ENCODE data around the gene MOB2.

Gene MOB2

GRCh38 chr11:1471736-1472135, 14.8 kb downstream of the MOB2 start:
- Histone ChIP-seq H3K27me3 (no peaks in the 10 kb centered on the region), H3K9me3 (no peaks in the 10 kb centered on the region), H3K4me3 (no peak overlapping the region), H3K4me1 (peaks cover 0 to 30% (median 13%) of the 10 kb centered on the region in 4 donors), H3K36me3 (peaks cover 73 to 100% (median 90%) of the 10 kb centered on the region in 3 donors), H3K27ac (peak overlapping the region; percentile 24 to 34)
- TF ChIP-seq, protein P1, sequence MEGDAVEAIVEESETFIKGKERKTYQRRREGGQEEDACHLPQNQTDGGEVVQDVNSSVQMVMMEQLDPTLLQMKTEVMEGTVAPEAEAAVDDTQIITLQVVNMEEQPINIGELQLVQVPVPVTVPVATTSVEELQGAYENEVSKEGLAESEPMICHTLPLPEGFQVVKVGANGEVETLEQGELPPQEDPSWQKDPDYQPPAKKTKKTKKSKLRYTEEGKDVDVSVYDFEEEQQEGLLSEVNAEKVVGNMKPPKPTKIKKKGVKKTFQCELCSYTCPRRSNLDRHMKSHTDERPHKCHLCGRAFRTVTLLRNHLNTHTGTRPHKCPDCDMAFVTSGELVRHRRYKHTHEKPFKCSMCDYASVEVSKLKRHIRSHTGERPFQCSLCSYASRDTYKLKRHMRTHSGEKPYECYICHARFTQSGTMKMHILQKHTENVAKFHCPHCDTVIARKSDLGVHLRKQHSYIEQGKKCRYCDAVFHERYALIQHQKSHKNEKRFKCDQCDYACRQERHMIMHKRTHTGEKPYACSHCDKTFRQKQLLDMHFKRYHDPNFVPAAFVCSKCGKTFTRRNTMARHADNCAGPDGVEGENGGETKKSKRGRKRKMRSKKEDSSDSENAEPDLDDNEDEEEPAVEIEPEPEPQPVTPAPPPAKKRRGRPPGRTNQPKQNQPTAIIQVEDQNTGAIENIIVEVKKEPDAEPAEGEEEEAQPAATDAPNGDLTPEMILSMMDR (IDR thresholded peaks at IDR 0.05), result no peak
- intact Hi-C loops (cut with DNase I; ENCODE audit: low total_unique reads), result no loop called here
- DNase-seq, result peak in 1 of 2 donors; percentile 62

DNA sequence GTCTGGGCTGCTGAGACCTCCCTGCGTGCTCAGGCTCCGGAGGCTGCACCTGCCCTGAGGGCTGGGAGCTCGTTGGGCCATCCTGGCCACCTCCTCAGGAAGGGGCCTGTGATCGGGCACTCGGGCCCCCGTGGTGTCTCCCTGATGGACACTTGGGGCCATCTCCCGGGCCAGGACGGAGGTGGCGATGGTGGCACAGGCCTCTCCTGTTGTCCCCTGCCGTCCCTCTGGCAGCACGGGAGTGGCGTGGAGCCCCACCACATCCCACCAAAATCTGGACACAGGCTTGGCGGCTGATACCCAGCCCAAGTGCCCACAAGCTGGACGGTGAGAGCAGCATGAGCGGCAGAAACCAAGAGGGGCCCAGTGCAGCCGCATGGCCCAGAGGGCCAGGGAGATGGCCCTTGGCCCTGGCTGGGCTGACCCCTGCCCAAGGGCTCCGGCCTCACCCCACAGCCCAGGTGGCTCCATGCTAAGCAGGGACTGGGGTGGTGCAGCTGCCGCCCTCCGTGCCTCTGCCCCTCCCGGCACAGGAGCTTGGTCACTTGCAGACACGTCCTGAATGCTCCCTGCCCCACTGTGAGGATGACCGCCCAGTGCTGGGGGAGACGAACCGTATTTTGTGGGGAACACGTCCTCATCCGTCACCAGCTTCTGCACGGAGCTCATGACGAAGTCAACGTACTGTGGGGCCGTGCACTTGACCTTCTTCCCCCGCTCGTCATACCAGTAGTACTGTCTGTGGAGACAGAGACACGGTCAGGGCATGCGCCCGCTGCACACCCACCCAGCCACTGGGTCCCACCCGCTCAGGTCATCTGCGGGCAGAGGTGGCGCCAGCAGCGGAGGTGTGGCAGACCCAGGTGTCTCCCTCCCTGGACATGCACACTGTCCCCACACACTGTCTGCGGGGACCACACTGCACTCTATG, 15.6 kb downstream of the MOB2 start:
- no peaks in the 10 kb centered on the region for H3K27me3 ChIP-seq
- peak overlapping the region in 1 of 2 donors; percentile 78 for H3K27ac ChIP-seq
- intact Hi-C loops (cut with DNase I; ENCODE audit: low total_unique reads), result no loop called here
- H3K4me1 ChIP-seq, result peaks cover 0 to 36% (median 13%) of the 10 kb centered on the region in 4 donors
- TF ChIP-seq, protein P1 (IDR thresholded peaks at IDR 0.05), result no peak
- H3K36me3 ChIP-seq, result peaks cover 68 to 100% (median 89%) of the 10 kb centered on the region in 3 donors
- DNase-seq, result peak in 1 of 2 donors; percentile 65
- H3K4me3 ChIP-seq, result no peak overlapping the region
- H3K9me3 ChIP-seq, result no peaks in the 10 kb centered on the region

DNA sequence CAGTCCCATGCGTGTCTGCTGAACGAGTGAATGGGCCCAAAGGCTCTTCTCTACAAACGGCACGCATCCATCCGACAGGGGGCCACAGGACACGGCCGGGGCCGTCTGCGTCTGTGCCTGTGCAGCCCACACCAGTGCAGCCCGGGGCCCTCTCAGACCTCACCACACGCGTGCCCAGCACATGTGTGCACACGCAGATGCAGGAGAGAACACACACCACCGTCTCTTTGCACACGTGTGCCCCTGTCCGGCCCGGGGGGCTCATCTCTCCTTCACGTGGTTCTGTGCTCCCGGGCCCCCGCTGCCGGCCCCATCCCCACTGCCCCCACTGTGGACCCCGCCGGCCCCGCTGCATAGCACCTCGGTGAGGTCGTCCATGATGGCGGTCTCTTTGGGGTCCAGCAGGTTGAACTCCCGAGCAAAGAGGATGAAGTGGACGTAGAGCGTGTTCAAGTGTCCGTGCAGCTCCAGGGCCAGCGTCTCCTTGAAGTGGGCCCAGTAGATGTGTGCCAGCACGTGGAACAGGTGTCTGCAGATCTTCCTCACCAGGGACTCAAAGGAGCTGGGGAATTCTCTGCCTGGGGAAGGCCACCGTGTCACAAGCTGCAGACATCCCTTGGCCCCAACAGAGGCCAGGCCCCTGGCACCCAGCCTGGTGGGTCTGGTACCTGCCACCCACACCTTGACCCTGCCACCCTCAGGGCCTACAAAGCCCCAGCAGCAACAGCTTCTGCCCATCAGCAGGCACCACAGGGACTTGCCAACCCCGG, 16.5 kb downstream of the MOB2 start:
- Histone ChIP-seq H3K4me3 (no peak overlapping the region), H3K9me3 (no peaks in the 10 kb centered on the region), H3K27me3 (no peaks in the 10 kb centered on the region), H3K27ac (peak overlapping the region in 1 of 2 donors; percentile 78), H3K36me3 (peaks cover 59 to 100% (median 82%) of the 10 kb centered on the region in 3 donors), H3K4me1 (peaks cover 0 to 36% (median 13%) of the 10 kb centered on the region in 4 donors)
- TF ChIP-seq, protein P1 (IDR thresholded peaks at IDR 0.05), result no peak
- DNase-seq, result peak in 1 of 2 donors; percentile 65
- intact Hi-C loops (cut with DNase I; ENCODE audit: low total_unique reads), result no loop called here

DNA sequence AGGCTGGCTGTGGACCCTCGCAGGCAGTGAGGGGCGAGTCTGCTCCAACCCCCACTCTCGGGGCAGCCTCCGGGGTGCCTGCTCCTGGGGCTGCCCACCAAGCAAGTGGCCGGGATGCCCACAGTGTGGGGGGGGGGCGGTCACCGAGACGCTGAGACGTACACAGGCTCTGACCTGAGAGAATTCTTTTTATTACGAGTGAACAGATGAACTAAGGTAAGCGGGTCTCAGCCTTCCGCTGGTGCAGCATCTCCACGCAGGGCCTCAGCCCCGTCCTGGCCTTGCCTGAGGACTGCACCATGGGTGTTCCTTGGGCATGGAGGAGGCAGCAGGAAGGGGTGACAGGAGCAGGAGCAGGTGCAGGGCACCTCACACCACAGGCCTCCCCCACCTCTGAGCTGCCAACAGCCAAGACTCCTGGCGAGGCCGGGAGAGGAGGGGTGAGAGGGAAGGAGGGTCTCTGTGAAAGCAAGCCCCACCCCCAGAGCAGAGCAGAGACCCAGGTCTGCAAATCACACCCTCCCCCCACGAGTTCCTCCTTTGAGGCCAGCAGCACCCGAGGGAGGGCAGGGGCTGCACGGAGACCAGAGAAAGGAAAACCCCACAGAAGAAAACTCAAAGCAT, 17.2 kb downstream of the MOB2 start:
- H3K27ac ChIP-seq, result peak overlapping the region; percentile 74 to 78
- intact Hi-C loops (cut with DNase I; ENCODE audit: low total_unique reads), result no loop called here
- no peak overlapping the region for H3K4me3 ChIP-seq
- DNase-seq, result no peak
- H3K27me3 ChIP-seq, result no peaks in the 10 kb centered on the region
- TF ChIP-seq, protein P1 (IDR thresholded peaks at IDR 0.05), result no peak
- peaks cover 0 to 36% (median 13%) of the 10 kb centered on the region in 4 donors for H3K4me1 ChIP-seq
- peaks cover 54 to 100% (median 76%) of the 10 kb centered on the region in 3 donors for H3K36me3 ChIP-seq
- H3K9me3 ChIP-seq, result no peaks in the 10 kb centered on the region

GRCh38 chr11:1468473-1469066, 18.0 kb downstream of the MOB2 start:
- H3K27me3 ChIP-seq, result no peaks in the 10 kb centered on the region
- TF ChIP-seq, protein P1 (IDR thresholded peaks at IDR 0.05), result no peak
- intact Hi-C loops (cut with DNase I; ENCODE audit: low total_unique reads), result no loop called here
- no peak overlapping the region for H3K4me3 ChIP-seq
- peaks cover 49 to 100% (median 67%) of the 10 kb centered on the region in 3 donors for H3K36me3 ChIP-seq
- H3K9me3 ChIP-seq, result no peaks in the 10 kb centered on the region
- peak overlapping the region; percentile 74 to 78 for H3K27ac ChIP-seq
- H3K4me1 ChIP-seq, result peaks cover 0 to 43% (median 14%) of the 10 kb centered on the region in 4 donors
- peak in 1 of 2 donors; percentile 90 for DNase-seq
